KOPT-K1 (cell line): ENCODE measurements around the gene HEPACAM.

Experiments used
- H3K27ac ChIP-seq: fragments of 200-600 bp; sonication (generic); 2 replicates; pipeline ENCODE4 v1.5.1; 2016; ENCODE audit warnings: antibody characterized with exemption, mild to moderate bottlenecking, low read depth, low read length; ENCODE audit not compliant: poor library complexity, severe bottlenecking
- H3K36me3 ChIP-seq: fragments of 200-600 bp; sonication (generic); 2 replicates; pipeline ENCODE4 v1.5.1; 2017; ENCODE audit warnings: antibody characterized with exemption, mild to moderate bottlenecking, low read length, moderate library complexity; ENCODE audit not compliant: insufficient read depth
- H3K9me3 ChIP-seq: fragments of 200-600 bp; sonication (generic); 2 replicates; pipeline ENCODE4 v1.5.1; 2017; ENCODE audit warnings: antibody characterized with exemption, low read length, mild to moderate bottlenecking; ENCODE audit not compliant: insufficient read depth, poor library complexity, severe bottlenecking

Gene HEPACAM

DNA sequence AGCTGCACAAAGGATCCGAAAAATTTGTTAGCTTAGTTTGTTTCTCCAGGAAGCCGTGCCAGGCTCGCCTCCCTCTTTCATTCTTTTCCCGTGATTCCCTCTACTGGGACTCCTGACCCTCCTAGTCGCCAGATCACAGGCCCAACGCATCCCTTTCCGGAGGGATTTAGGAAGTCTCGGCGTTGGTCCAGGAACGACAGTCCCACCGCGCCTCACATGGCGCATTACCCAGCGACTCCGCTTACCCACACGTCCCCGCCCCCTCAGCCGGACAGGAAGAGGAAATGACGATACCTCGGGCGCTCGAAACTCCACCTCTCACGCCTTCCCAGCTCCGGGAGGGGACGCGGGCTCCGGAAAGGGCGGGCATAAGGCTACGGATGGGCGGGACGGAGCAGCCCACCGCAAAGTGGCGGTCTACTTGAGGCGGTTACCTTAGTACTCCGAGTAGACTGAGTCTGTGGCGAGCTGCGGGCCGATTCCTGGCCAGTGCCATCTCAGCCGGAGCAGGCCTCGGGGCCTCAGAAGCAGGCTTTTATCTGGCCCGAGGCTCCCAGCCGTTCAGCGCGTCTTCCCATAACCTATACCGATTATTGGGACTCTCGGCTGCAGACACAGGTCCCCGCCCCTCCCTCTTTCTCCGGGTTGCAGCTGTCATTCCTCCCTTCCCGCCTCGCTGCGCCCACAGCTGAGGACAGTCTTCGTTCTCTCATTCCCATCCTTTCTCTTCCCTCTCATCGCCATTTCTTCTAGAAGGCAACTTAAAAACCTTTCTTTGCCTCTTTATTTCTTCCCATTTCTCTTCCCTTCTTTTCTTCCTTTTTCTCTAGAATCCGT, 18.1 kb upstream of the HEPACAM start, which contains the start of gene CCDC15:
TSS of gene CCDC15 (plus strand) at position 450 of the 837 bp plus-strand sequence. CDS start 531 bp downstream, outside the sequence.
- Histone ChIP-seq H3K27ac (peak within 1 kb of the TSS; percentile 87), H3K36me3 (peaks cover 6% of the 10 kb centered on the region; the same call in 1 of the 2 replicates), H3K9me3 (peaks cover 6% of the 10 kb centered on the region)

DNA sequence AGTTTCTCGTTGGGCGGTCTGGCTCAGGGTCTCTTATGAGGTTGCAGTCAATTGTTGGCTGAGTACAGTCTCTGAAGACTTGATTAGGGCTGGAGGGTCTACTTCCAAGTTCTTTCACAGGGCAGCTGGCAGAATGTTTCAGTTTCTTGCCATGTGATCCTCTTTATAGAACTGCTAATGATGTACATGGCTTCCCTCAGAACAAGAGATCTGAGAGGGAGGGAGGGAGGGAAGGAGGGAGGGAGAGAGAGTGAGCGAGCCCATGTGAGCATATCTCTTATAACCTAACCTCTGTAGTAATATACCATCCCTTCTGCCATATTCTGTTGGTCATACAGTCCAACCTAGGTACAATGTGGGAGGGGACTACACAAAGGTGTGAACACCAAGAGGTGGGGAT, 15.5 kb upstream of the HEPACAM start:
- Histone ChIP-seq H3K36me3 (no peaks in the 10 kb centered on the region), H3K9me3 (peaks cover 6% of the 10 kb centered on the region), H3K27ac (peak overlapping the region; percentile 87)

- Histone ChIP-seq H3K27ac (peak overlapping the region; percentile 87), H3K36me3 (no peaks in the 10 kb centered on the region), H3K9me3 (peaks cover 6% of the 10 kb centered on the region)
Observed at GRCh38 chr11:124950601-124951330, 14.9 kb upstream of the HEPACAM start.

DNA sequence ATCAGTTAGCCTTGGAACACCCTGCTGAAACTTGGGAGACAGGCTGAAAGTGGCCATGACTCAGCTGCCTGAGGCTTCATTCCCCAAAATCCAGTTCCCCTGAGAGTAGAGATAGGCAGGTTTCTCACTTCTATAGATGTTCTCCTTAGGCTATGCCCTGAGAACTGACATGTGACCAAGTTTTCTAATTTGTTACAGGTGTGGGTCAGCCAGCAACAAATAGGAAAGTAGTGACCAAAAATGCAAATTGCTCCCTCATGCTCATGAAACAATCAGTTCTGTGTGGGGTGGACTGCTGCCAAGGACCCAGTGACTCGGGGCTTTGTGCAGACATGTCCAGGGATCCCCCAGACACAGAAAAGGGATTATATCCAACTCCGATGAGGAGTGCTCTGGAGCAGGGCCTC, 10.9 kb upstream of the HEPACAM start:
- Histone ChIP-seq H3K36me3 (no peaks in the 10 kb centered on the region), H3K9me3 (peaks cover 6% of the 10 kb centered on the region), H3K27ac (no peak overlapping the region)

DNA sequence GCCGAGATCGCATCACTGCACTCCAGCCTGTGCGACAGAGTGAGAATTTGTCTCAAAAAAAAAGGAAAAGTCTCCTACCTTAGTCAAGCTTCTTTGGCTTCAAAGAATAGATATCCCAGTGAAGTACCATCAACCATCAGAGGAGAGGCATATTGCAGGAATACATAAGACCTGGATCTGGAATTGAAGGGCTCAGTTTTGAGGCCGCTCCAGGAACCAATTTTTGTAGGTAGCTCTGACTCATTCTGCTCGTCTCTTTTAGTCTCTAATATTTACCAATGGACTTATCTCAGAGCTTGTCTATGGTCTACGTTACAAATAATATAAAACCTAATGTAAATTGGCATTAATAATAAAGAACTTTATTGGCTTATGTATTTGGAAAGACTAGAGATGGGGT, 10.0 kb upstream of the HEPACAM start:
- no peaks in the 10 kb centered on the region for H3K36me3 ChIP-seq
- H3K9me3 ChIP-seq, result peaks cover 6% of the 10 kb centered on the region
- H3K27ac ChIP-seq, result no peak overlapping the region

- Histone ChIP-seq H3K27ac (no peak overlapping the region), H3K9me3 (peaks cover 6% of the 10 kb centered on the region), H3K36me3 (no peaks in the 10 kb centered on the region)
Observed at GRCh38 chr11:124944565-124944964, 8.7 kb upstream of the HEPACAM start.

DNA sequence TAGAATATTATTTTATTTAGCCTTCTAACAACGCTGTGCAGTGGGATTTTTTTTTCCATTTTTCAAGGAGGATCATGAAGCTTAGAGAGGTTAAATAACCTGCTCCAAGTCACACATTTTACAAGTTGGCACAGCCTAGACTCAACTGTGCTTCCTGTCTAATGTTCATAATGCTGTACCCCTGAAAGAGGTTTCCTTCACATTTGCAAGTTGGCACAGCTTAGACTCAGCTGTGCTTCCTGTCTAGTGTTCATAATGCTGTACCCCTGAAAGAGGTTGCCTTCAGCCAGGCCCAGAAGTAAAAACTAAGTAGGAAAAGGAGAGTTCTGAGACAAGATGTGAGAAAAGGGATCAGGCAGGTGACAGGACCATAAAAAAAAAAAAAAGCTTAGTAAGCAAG, 7.9 kb upstream of the HEPACAM start:
- no peaks in the 10 kb centered on the region for H3K36me3 ChIP-seq
- peak overlapping the region; percentile 57 for H3K27ac ChIP-seq
- H3K9me3 ChIP-seq, result no peaks in the 10 kb centered on the region

- no peak overlapping the region for H3K27ac ChIP-seq
- no peaks in the 10 kb centered on the region for H3K36me3 ChIP-seq
- no peaks in the 10 kb centered on the region for H3K9me3 ChIP-seq
Observed at GRCh38 chr11:124943254-124943616, 7.4 kb upstream of the HEPACAM start.

- Histone ChIP-seq H3K27ac (no peak overlapping the region), H3K9me3 (no peaks in the 10 kb centered on the region), H3K36me3 (no peaks in the 10 kb centered on the region)
Observed at GRCh38 chr11:124942466-124943253, 6.8 kb upstream of the HEPACAM start.

DNA sequence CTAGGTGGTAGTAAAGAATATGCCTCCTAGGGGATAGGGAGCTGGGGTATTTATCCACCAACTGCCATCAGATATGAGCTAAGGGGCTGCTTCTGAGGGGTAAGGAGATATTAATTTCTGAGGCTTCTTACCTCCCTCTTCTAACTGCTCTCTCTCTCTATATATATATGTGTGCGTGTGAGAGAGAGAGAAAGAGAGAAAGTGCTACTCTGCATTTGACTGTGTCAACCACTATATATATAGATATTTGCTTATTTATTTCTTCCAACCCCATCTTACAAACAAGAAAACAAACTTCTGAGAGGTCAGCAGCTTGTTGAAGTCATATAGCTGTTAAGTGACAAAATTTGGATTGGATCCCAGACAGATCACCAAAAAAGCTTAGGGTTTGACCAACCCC, 5.9 kb upstream of the HEPACAM start:
- H3K27ac ChIP-seq, result no peak overlapping the region
- no peaks in the 10 kb centered on the region for H3K9me3 ChIP-seq
- H3K36me3 ChIP-seq, result no peaks in the 10 kb centered on the region

DNA sequence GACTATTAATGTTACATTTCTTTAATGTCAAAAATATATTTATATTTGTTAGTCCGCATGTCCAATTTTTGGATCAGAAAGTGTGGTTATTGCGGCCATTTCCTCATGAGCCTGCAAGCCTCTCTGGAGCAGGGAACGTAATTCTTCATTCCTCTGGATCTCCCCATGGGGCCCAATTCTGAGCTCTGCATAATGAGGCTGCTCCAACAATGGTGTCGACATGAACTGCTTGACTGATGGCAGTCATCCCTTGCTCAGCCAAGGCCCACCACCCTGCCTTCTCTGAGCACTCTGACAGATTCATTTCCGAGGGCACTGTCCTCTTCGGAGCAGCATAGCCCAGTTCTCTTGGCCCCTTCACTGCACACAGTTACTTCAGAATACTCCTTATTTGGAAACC, 3.1 kb upstream of the HEPACAM start:
- Histone ChIP-seq H3K27ac (no peak overlapping the region), H3K36me3 (no peaks in the 10 kb centered on the region), H3K9me3 (no peaks in the 10 kb centered on the region)

DNA sequence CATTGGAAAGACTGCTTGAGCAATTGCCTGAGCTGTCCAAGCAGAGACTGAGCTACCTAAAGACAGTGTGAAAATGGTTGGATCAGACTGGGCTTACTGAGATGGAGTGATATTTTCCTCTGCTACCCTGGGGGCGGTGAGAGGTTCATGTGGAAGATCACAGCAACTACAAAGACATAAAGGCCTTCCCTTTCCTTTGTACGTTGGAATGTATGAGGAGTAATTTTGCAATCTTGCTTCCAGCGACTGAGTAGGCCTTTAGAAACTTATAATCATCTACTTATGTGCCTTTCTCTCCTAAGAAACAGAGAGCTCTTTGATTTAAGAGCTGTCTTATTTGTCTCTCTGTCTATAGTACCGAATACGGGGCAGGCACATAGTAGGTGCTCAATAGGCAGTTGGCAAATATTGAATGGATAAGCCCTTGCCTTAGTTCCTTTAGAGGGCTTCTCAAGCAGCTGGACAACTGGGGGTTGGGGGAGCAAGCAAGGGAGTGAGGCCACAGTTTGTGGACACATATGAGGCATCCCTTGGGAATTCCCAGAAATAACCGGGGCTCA, 2.4 kb upstream of the HEPACAM start:
- Histone ChIP-seq H3K27ac (no peak overlapping the region), H3K9me3 (no peaks in the 10 kb centered on the region), H3K36me3 (no peaks in the 10 kb centered on the region)

GRCh38 chr11:124937336-124937935, 1.6 kb upstream of the HEPACAM start:
- no peaks in the 10 kb centered on the region for H3K36me3 ChIP-seq
- H3K9me3 ChIP-seq, result no peaks in the 10 kb centered on the region

DNA sequence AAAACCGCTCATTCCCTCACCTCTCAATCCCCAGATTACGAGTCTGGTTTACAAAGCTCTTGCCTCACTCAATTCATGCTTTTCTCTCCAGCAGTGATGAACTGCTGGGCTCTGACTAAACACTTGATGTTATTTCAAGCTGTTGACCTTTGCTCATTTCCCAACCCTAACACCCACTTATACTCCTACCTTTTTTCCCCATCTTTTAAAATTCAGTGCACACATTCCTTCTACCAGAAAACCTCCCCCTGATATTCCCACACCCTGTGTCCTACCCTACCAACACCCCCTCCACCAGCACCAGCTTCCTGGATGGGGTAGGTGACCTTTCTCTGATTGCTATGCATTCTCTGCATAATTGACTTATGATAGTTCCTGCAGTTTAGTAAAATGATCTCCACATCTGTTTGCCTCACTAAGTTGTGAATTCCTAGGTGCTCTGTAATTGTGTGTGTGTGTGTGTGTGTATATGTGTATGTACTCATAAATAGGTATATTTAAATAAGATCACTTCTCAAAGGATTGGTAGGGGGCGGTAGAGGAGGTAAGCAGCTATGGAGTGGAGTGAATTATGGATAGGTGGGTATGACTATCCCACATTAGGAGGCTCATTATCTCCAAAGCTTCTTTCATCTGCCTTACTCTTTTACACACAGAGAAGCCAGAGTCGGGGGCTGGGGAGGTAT, 842 bp downstream of the HEPACAM start:
- Histone ChIP-seq H3K36me3 (no peaks in the 10 kb centered on the region), H3K9me3 (no peaks in the 10 kb centered on the region), H3K27ac (no peak overlapping the region)

More at GRCh38 chr11:124937336-124937935, 1.6 kb upstream of the HEPACAM start:
- H3K27ac ChIP-seq, result no peak overlapping the region
